Endodermal cell (in vitro differentiated cells): ENCODE data around the gene VSX2. TPM values are rescaled to one million over a fixed set of nuclear protein-coding genes. Genes with fewer than 3 reads are reported as not detected.

Experiments used
- DNase-seq: peaks from one replicate; pipeline ENCODE4 v3.0.0-alpha.2; 2017
- H3K27ac ChIP-seq: 2 replicates; pipeline ENCODE4 v1.5.1; 2013; ENCODE audit warnings: mild to moderate bottlenecking, low read depth, low read length, moderate library complexity
- H3K27me3 ChIP-seq: 2 replicates; pipeline ENCODE4 v1.6.1; 2013; ENCODE audit warnings: mild to moderate bottlenecking, low read length, moderate library complexity; ENCODE audit not compliant: insufficient read depth, control insufficient read depth, poor library complexity, severe bottlenecking
- H3K36me3 ChIP-seq: 2 replicates; pipeline ENCODE4 v1.7.0; 2013; ENCODE audit warnings: mild to moderate bottlenecking, low read length, moderate library complexity; ENCODE audit not compliant: control insufficient read depth, insufficient read depth
- H3K4me1 ChIP-seq: one replicate; pipeline ENCODE4 v1.7.0; 2013; ENCODE audit warnings: low read length; ENCODE audit not compliant: control insufficient read depth, insufficient read depth
- H3K4me3 ChIP-seq: 2 replicates; pipeline ENCODE4 v1.5.1; 2013; ENCODE audit warnings: mild to moderate bottlenecking, low read length, moderate library complexity
- H3K9ac ChIP-seq: 2 replicates; pipeline ENCODE4 v1.6.1; 2013; ENCODE audit warnings: mild to moderate bottlenecking, low read length, moderate library complexity; ENCODE audit not compliant: poor library complexity, severe bottlenecking; ENCODE audit errors: extremely low read depth
- H3K9me3 ChIP-seq: 2 replicates; pipeline ENCODE4 v1.6.1; 2013; ENCODE audit warnings: mild to moderate bottlenecking, low read length, moderate library complexity; ENCODE audit not compliant: control insufficient read depth
- H3K27ac Mint-ChIP-seq: 2 replicates; pipeline ENCODE4 v1.8.0; 2020; ENCODE audit warnings: mixed read lengths
- H3K27me3 Mint-ChIP-seq: 2 replicates; pipeline ENCODE4 v1.8.0; 2021; ENCODE audit warnings: mild to moderate bottlenecking, mixed read lengths; ENCODE audit not compliant: insufficient read depth
- H3K36me3 Mint-ChIP-seq: 2 replicates; pipeline ENCODE4 v1.8.0; 2020; ENCODE audit warnings: low read depth, mixed read lengths
- H3K4me1 Mint-ChIP-seq: 2 replicates; pipeline ENCODE4 v1.8.0; 2020; ENCODE audit warnings: mixed read lengths
- H3K4me3 Mint-ChIP-seq: 2 replicates; pipeline ENCODE4 v1.8.0; 2020; ENCODE audit warnings: mild to moderate bottlenecking, moderate library complexity, mixed read lengths
- H3K9me3 Mint-ChIP-seq: 2 replicates; pipeline ENCODE4 v1.8.0; 2020; ENCODE audit warnings: mild to moderate bottlenecking, mixed read lengths
- CTCF ChIP-seq: fragments of 200-600 bp; sonication (generic); conservative IDR thresholded peaks from 2 replicates; pipeline ENCODE4 v1.5.0; 2021; ENCODE audit warnings: antibody characterized with exemption, mild to moderate bottlenecking
- WGBS, 2 experiments: methylation state at CpG; one replicate each; pipeline versions ENCODE4 v1.1.5 to v1.1.7; 2013; ENCODE audit warnings: missing lambda C conversion rate in 2 of 2, mixed read lengths in 1 of 2; ENCODE audit not compliant: insufficient coverage in 1 of 2, insufficient read length in 1 of 2; 5-methylcytosine and 5-hydroxymethylcytosine counted together
- long read RNA-seq, 4 experiments: library from polyadenylated mRNA in 2 of 4; library from RNA in 1 of 4; library from capped mRNA in 1 of 4; stranded (forward) in 3 of 4; unstranded in 1 of 4; transcript quantifications; one replicate each; pipeline ENCODE4 v2.0.0, GENCODE V29; 2020 to 2021; ENCODE audit warnings: inconsistent platforms in 1 of 4
- polyA plus RNA-seq, 2 experiments: library from polyadenylated mRNA; stranded (reverse); fragments of 50-300 nt; gene quantifications; one replicate each; pipeline ENCODE4 v1.2.3, GENCODE V29; 2013
- total RNA-seq, 2 donors: library from RNA; stranded (reverse); fragmentation: NEBNext Ultra II Directional in 1 of 2; extraction: Animal tissue kit (Norgen Biotek cat#: 25700) in 1 of 2; gene quantifications; 2 replicates in 1 of 2; 3 replicates in 1 of 2; pipeline ENCODE4 v1.2.1, GENCODE V29; 2021

Gene VSX2
- not detected for total RNA-seq
- polyA plus RNA-seq (2013, experiment 1 of 2), result 0.07 TPM
- not detected for polyA plus RNA-seq (2013, experiment 2 of 2)
- long read RNA-seq, experiment 1, result 0 reads
- long read RNA-seq, experiment 2, result 0 reads
- long read RNA-seq, experiment 3, result 0 reads
- long read RNA-seq, experiment 4, result 0 reads

- Histone ChIP-seq H3K9ac (no peak within 1 kb of the TSS), H3K27me3 (peaks cover 89% of the 10 kb centered on the region), H3K27ac (no peak within 1 kb of the TSS), H3K9me3 (no peaks in the 10 kb centered on the region), H3K36me3 (no peaks in the 10 kb centered on the region), H3K4me3 (no peak within 1 kb of the TSS), H3K4me1 (peaks cover 4% of the 10 kb centered on the region)
- H3K9me3 Mint-ChIP-seq, result no peaks in the 10 kb centered on the region
- peak; percentile 89 for DNase-seq
- H3K36me3 Mint-ChIP-seq, result no peaks in the 10 kb centered on the region
- peak within 1 kb of the TSS; percentile 47 for H3K4me3 Mint-ChIP-seq
- no peak within 1 kb of the TSS for H3K27ac Mint-ChIP-seq
- peaks cover 14% of the 10 kb centered on the region for H3K4me1 Mint-ChIP-seq
- 12% methylated on average over 26 to 40 of the region's 40 CpGs for WGBS, 2 experiments
- no peak for TF ChIP-seq CTCF
- peaks cover 97% of the 10 kb centered on the region for H3K27me3 Mint-ChIP-seq
Measured at GRCh38 chr14:74238974-74239847, at the start of gene VSX2. TSS of gene VSX2 (plus strand) at chr14:74239449. CDS start at chr14:74239562, 113 bp downstream.

- TF ChIP-seq CTCF, result no peak
- H3K27me3 Mint-ChIP-seq, result no peaks in the 10 kb centered on the region
- H3K9me3 Mint-ChIP-seq, result no peaks in the 10 kb centered on the region
- peaks cover 9% of the 10 kb centered on the region for H3K36me3 Mint-ChIP-seq
- H3K27ac Mint-ChIP-seq, result no peak overlapping the region
- no peak for DNase-seq
- H3K4me1 Mint-ChIP-seq, result no peaks in the 10 kb centered on the region
- Histone ChIP-seq H3K4me3 (no peak overlapping the region), H3K27me3 (no peaks in the 10 kb centered on the region), H3K27ac (no peak overlapping the region), H3K9ac (no peak overlapping the region), H3K4me1 (no peaks in the 10 kb centered on the region), H3K9me3 (no peaks in the 10 kb centered on the region), H3K36me3 (no peaks in the 10 kb centered on the region)
- 90 to 93% methylated on average over 3 of the region's 3 CpGs for WGBS, 2 experiments
- H3K4me3 Mint-ChIP-seq, result no peak overlapping the region
Measured at GRCh38 chr14:74190927-74191575, 48.2 kb upstream of the VSX2 start.

DNA sequence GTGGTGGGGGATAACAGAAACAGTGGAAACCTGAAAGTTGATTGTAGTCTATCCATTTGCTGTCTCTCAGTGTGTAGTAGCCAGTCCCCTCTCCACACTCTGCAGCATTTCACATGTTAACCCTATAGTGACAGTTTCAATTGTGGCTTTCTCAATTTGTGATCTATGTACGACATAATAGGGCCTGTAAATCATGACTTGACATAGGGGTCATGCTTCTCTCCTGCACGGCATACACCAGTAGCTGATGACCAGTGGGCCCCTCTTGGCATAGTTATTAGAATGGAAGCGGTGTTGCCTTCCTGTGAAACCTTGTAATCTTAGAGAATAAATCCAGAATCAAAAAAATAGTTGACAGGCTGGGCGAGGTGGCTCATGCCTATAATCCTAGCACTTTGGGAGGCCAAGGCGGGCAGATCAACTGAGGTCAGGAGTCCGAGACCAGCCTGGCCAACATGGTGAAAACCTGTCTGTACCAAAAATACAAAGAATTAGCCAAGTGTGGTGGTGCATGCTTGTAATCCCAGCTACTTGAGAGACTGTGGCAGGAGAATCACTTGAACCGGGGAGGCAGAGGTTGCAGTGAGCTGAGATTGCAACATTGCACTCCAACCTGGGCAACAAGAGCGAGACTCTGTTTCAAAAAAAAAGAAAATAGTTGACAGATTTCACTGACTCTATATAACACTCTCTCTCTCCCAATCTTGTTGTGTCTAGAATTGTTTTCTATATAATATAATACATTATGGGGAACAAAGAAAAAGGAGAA lies 44.6 kb upstream of the VSX2 start:
- Histone ChIP-seq H3K9me3 (no peaks in the 10 kb centered on the region), H3K4me3 (no peak overlapping the region), H3K4me1 (no peaks in the 10 kb centered on the region), H3K27me3 (no peaks in the 10 kb centered on the region), H3K36me3 (peaks cover 5% of the 10 kb centered on the region), H3K9ac (no peak overlapping the region), H3K27ac (no peak overlapping the region)
- Mint-ChIP-seq H3K27ac (no peak overlapping the region), H3K9me3 (no peaks in the 10 kb centered on the region), H3K36me3 (peaks cover 18% of the 10 kb centered on the region), H3K4me1 (no peaks in the 10 kb centered on the region), H3K4me3 (no peak overlapping the region), H3K27me3 (no peaks in the 10 kb centered on the region)
- WGBS, 2 experiments, result 96 to 98% methylated on average over 5 to 7 of the region's 8 CpGs
- DNase-seq, result no peak
- no peak for TF ChIP-seq CTCF
